ENCODE data around the gene NSMF. TPM values are rescaled to one million over a fixed set of nuclear protein-coding genes. Genes with fewer than 3 reads are reported as not detected.

The NSMF gene
- total RNA-seq, 1 donor: 22.4 TPM

DNA sequence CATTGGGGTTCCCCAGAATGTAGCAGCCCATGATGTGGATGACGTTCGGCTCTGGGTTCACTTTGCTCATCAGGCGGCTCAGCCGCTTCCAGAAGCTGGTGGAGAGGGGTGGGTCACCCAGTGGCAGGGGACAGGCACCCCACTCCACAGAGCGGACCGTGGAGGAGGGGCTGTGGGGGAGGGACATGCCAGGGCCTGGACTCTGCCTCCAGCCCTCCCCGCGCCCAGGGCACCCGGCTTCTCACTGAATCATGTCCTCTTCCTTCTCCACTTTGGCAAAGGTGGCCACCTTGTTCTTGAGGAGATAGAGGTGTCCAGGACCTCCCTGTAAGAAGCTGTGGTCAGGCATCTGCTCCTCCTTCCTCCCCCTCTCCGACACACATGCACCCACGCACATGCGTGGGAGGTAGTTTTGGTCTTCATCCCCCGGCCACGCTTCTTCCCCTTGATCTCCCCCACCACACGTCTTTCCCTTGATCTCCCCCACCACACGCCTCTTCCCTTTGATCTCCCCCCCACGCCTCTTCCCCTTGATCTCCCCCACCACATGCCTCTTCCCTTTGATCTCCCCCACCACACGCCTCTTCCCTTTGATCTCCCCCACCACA is 9.1 kb downstream of the NSMF start:
- DNase-seq (ENCODE audit: insufficient read length, low spot score, missing footprints): peak; percentile 69
- TF ChIP-seq, protein P1, sequence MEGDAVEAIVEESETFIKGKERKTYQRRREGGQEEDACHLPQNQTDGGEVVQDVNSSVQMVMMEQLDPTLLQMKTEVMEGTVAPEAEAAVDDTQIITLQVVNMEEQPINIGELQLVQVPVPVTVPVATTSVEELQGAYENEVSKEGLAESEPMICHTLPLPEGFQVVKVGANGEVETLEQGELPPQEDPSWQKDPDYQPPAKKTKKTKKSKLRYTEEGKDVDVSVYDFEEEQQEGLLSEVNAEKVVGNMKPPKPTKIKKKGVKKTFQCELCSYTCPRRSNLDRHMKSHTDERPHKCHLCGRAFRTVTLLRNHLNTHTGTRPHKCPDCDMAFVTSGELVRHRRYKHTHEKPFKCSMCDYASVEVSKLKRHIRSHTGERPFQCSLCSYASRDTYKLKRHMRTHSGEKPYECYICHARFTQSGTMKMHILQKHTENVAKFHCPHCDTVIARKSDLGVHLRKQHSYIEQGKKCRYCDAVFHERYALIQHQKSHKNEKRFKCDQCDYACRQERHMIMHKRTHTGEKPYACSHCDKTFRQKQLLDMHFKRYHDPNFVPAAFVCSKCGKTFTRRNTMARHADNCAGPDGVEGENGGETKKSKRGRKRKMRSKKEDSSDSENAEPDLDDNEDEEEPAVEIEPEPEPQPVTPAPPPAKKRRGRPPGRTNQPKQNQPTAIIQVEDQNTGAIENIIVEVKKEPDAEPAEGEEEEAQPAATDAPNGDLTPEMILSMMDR (IDR thresholded peaks at IDR 0.05; ENCODE audit: extremely low read depth, low read depth, low read length): no peak
- Histone ChIP-seq H3K36me3 (ENCODE audit: insufficient read depth, low read length) (peaks cover 15% of the 10 kb centered on the region), H3K9me3 (ENCODE audit: low read depth, low read length) (no peaks in the 10 kb centered on the region), H3K27ac (ENCODE audit: low read depth, low read length) (no peak overlapping the region), H3K4me2 (ENCODE audit: insufficient read depth, low read length) (no peak overlapping the region), H3K4me3 (ENCODE audit: insufficient read depth, low read length) (no peak overlapping the region), H3K27me3 (ENCODE audit: insufficient read depth, low read length) (no peaks in the 10 kb centered on the region), H3K79me2 (ENCODE audit: insufficient read depth, low read length) (no peaks in the 10 kb centered on the region), H3K4me1 (ENCODE audit: insufficient read depth, low read length) (no peaks in the 10 kb centered on the region), H2AFZ (ENCODE audit: low read length) (no peak overlapping the region), H4K20me1 (ENCODE audit: insufficient read depth, low read length) (peaks cover 17% of the 10 kb centered on the region)

GRCh38 chr9:137449081-137449844 is 9.9 kb downstream of the NSMF start:
- DNase-seq (ENCODE audit: insufficient read length, low spot score, missing footprints): peak; percentile 74
- H3K27me3 ChIP-seq (ENCODE audit: insufficient read depth, low read length): no peaks in the 10 kb centered on the region
- no peak overlapping the region for H3K27ac ChIP-seq (ENCODE audit: low read depth, low read length)
- TF ChIP-seq, protein P1 (IDR thresholded peaks at IDR 0.05; ENCODE audit: extremely low read depth, low read depth, low read length): no peak
- peaks cover 9% of the 10 kb centered on the region for H4K20me1 ChIP-seq (ENCODE audit: insufficient read depth, low read length)
- H3K36me3 ChIP-seq (ENCODE audit: insufficient read depth, low read length): peaks cover 10% of the 10 kb centered on the region
- no peaks in the 10 kb centered on the region for H3K4me1 ChIP-seq (ENCODE audit: insufficient read depth, low read length)
- H3K4me3 ChIP-seq (ENCODE audit: insufficient read depth, low read length): no peak overlapping the region
- H2AFZ ChIP-seq (ENCODE audit: low read length): no peak overlapping the region
- no peak overlapping the region for H3K4me2 ChIP-seq (ENCODE audit: insufficient read depth, low read length)
- no peaks in the 10 kb centered on the region for H3K9me3 ChIP-seq (ENCODE audit: low read depth, low read length)
- H3K79me2 ChIP-seq (ENCODE audit: insufficient read depth, low read length): no peaks in the 10 kb centered on the region

- peak; percentile 18 for DNase-seq (ENCODE audit: insufficient read length, low spot score, missing footprints)
- Histone ChIP-seq H3K36me3 (ENCODE audit: insufficient read depth, low read length) (peaks cover 10% of the 10 kb centered on the region), H3K4me2 (ENCODE audit: insufficient read depth, low read length) (no peak overlapping the region), H3K4me3 (ENCODE audit: insufficient read depth, low read length) (no peak overlapping the region), H3K9me3 (ENCODE audit: low read depth, low read length) (no peaks in the 10 kb centered on the region), H3K27me3 (ENCODE audit: insufficient read depth, low read length) (no peaks in the 10 kb centered on the region), H3K4me1 (ENCODE audit: insufficient read depth, low read length) (no peaks in the 10 kb centered on the region), H2AFZ (ENCODE audit: low read length) (no peak overlapping the region), H3K79me2 (ENCODE audit: insufficient read depth, low read length) (no peaks in the 10 kb centered on the region), H3K27ac (ENCODE audit: low read depth, low read length) (no peak overlapping the region), H4K20me1 (ENCODE audit: insufficient read depth, low read length) (peaks cover 7% of the 10 kb centered on the region)
- TF ChIP-seq, protein P1 (IDR thresholded peaks at IDR 0.05; ENCODE audit: extremely low read depth, low read depth, low read length): no peak
Observed at GRCh38 chr9:137448602-137448962, 10.6 kb downstream of the NSMF start.
